Amniotic epithelial cell (primary cell): Measurements from ENCODE around the gene GOLGA8H.
"Not testable (repeated sequence)": the region's sequence is repeated elsewhere in the genome, so short reads cannot be mapped to it uniquely, and the experiment has no call there.

ENCODE experiments used
- DNase-seq: peaks from one replicate; pipeline ENCODE4 v3.0.0-alpha.2; 2010; ENCODE audit warnings: low read depth

The GOLGA8H gene, protein sequence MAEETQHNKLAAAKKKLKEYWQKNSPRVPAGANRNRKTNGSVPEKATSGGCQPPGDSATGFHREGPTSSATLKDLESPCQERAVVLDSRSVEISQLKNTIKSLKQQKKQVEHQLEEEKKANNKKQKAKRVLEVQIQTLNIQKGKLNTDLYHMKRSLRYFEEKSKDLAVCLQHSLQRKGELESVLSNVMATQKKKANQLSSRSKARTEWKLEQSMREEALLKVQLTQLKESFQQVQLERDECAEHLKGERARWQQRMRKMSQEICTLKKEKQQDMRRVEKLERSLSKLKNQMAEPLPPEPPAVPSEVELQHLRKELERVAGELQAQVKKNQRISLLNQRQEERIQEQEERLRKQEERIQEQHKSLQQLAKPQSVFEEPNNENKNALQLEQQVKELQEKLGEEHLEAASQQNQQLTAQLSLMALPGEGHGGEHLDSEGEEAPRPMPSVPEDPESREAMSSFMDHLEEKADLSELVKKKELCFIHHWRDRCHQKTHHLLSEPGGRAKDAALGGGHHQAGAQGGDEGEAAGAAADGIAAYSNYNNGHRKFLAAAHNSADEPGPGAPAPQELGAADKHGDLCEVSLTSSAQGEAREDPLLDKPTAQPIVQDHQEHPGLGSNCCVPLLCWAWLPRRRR

DNA sequence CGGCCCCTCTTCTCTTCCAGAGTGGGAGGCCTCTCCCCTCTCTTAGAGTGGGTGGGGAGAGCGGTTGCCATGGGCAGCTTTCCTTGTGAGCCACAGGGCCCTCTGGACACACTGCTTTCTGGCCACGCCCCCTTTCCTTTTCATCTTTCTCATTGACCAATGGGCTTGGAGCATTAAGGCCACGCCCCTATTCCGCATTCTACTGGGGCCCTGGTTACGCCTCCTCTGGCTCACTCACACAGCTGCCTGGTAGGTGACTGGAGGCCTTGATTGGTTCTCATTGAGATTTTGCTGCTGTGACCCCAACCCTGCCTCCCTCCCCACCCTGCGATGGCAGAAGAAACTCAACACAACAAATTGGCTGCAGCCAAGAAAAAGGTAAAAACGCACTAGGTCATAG lies at the start of gene GOLGA8H:
TSS of gene GOLGA8H (plus strand) at position 233 of the 400 bp plus-strand sequence. CDS start at position 331, 98 bp downstream.
- not testable (repeated sequence) for DNase-seq

DNA sequence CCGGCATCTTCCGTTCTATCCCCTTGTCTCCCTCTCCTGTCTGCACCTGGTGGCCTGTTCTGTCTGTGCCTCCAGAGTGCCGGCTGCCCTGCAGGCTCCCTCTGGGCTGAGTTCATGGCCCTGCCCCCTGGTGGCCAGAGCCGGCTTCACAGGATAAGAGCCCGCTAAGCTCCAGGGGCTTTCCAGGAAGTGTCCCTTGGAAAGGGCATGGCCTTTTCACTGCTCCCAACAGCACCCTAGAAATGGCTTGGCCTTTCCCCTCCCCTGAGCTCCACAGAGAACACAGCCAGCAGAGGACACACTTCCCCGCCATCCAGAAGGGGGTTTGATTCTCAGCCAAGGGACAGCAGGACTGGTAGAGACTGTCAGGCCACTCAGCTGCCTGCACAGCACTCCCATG lies 36.9 kb upstream of the GOLGA8H start:
- DNase-seq, result not testable (repeated sequence)

DNA sequence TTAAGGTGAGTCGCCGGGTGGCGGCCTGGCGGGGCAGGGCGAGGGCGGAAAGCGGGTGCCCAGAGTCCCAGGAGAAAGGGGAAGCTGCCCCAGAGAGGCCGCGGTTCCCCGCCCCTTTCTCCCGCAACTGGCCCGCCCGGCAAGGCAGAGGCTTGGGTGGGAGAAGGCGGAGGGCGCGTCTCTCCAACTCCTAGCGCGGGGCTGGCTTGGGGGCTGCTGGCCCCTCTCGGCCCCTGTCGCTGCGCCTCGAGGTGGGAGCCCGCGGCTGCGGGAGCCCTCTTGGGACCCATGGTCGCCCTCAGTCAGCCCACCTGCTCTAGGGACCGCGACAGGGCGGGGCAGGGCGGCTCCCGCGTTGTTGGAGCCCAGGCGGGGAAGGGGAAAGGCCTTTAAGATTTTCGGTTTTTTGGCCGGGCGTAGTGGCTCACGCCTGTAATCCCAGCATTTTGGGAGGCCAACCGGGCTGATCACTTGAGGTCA lies 30.8 kb upstream of the GOLGA8H start:
- DNase-seq, result not testable (repeated sequence)

DNA sequence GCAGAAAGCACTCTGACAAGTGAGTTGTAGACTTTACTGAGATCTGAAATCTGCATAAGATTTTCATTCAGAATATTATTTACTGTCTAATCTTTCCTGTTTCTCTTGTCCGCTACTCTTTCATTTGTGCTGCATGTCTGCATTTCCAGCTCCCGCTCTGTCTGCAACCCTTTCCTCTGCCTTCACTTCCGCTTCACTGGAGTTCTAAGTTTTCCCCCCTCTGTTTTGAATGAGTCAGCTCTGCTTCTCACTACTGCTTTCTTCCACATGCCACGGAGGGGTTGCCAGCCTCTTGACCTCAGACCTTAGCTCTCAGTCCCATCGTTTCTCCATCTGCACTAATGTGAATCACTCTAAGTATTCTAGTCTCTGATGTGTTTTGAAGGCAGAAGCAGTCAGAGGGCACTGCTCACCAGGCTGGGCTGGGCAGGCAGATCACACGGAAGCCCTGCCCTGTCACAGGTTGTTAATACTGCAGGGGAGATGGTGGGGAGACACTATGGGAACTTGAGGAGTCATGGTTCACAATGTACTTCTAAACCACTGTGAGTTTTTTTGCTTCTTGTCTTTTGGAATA lies 24.3 kb upstream of the GOLGA8H start:
- not testable (repeated sequence) for DNase-seq

DNA sequence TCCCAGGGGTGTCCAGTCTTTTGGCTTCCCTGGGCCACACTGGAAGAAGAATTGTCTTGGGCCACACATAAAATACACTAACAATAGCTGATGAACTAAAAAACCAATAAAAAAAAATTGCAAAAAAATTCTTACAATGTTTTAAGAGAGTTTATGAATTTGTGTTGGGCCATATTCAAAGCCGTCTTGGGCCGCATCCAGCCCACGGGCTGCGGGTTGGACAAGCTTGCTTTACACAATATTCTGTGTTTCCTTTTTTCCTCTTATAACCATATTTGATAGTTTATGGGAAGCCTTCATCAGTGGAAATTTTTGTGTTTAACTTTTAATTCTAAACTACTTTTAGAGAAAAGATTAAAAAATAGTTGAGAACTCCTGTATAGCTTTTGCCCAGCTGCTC lies 23.1 kb upstream of the GOLGA8H start:
- not testable (repeated sequence) for DNase-seq

DNA sequence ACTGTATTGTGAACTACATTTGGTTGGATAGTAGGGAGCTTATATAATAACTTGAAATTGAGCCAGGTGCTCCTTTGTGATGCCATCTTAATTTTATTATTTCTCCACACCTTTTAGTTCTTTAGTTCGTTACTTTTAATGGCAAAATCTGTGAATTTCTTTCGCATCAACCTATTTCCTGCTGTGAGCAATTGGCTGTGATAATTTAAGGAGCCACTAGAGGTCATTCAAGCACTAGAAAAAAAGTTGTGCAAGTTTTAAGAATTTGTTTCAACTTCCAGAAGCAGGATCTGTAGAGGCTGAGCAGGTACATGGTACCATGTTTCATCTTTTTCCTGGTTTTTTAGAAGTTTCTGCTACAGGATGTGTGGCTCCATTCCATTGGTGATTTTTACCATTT lies 4.9 kb upstream of the GOLGA8H start:
- DNase-seq, result not testable (repeated sequence)

DNA sequence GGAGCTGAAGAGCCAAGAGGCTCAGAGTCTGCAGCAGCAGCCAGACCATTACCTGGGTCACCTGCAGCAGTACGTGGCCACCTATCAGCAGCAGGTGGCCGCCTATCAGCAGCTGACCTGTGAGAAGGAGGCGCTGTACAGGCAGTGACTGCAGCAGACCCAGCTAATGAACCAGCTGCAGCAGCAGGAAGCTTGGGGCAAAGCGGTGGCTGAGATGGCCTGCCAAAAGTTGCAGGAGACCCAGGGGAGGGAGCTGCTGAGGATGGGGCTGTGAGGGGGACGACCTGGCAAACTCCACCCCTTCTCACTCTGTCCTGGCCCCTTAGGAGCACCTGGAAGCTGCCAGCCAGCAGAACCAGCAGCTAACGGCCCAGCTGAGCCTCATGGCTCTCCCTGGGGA lies 8.4 kb downstream of the GOLGA8H start:
- not testable (repeated sequence) for DNase-seq

DNA sequence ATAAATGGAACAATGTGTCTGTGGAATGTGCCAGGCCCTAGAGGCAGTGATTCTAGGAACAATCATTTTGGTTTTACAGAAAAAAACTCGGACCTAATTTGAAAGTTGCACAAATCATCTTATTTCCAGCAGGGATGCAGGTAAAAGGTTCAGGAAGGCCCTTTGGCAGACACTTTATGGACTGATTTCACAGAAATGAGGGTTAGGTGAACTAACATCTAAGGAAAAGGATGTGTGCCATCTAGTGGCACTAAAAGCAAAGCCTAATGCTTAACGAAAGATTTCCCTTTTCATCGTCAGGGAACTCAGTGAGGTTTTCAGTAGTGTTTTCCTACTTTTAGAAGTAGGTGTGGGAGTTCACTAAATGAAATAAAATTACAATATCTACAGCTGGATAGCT lies 17.5 kb downstream of the GOLGA8H start:
- DNase-seq, result peak; percentile 21

DNA sequence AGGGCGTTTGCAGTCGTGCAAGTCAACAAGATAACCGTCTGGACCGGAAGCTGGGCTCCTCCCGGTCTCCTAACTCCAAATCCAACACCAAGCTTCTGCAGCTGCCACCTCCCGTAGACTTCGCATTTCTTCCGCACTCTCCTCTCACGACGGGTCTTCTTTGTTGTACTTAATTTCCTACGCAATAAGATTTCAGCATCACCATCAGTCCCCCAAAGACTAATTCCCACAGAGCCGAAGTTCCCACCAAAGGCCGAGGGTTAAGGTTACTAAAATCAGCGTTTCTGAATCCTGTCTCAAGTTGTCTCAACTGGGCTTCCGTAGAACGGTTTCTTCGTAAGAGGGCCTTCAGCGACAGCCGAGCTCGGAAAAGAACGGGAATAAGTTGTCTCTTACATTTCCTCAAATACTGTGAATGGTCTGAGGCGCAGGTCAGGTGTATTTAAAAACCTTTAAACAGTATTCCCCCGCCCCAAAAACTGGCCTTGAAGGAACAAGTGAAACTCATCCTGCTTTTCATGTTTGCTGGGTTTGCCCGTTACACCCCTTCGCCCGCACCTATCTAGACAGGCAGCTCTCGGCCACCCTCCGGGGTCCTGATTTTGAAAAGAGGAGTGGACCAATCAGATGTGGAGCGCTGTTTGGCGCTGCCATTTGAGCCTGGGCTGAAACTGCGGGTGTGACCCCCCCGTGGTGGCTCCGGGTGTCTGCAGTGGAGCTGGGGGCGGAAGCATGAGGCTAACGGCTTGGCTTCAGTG lies 21.8 kb downstream of the GOLGA8H start, which contains the start of gene ARHGAP11B:
TSS of gene ARHGAP11B (plus strand) at position 693 of the 758 bp plus-strand sequence.
- peak; percentile 98 for DNase-seq

DNA sequence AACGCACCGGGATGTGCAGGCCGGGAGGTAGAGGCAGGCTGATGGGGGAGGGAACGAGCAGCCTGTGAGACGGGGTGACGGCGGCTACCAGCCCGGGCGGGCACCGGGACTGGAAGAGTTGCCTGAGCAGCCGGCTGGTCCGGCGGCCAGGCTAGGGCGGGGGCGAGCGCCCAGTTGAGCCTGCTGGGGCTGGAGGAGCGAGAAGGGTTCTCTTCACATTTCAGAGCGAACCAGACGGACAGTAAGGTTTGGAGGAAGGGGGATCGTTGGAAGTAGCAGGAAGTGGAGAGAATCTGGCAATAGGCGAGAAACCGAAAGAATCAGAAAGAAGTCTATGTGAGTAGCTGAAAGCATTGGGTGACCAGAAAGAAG lies 22.4 kb downstream of the GOLGA8H start:
- peak; percentile 12 for DNase-seq

DNA sequence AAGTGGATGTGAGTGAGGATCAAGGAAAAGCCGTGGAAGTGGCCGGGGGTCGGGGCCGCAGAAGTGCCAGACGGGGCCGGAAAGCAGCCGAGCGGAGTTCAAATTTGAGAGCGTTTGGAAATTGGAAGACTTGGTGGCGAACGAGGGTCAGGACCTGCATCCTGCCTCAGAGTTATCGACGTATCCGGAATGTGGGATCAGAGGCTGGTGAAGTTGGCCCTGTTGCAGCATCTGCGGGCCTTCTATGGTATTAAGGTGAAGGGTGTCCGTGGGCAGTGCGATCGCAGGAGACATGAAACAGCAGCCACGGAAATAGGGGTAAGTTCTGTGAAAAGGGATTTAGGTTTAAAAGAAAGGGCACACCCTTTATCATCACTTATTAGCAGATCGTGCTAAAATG lies 22.8 kb downstream of the GOLGA8H start:
- DNase-seq, result not testable (repeated sequence)

DNA sequence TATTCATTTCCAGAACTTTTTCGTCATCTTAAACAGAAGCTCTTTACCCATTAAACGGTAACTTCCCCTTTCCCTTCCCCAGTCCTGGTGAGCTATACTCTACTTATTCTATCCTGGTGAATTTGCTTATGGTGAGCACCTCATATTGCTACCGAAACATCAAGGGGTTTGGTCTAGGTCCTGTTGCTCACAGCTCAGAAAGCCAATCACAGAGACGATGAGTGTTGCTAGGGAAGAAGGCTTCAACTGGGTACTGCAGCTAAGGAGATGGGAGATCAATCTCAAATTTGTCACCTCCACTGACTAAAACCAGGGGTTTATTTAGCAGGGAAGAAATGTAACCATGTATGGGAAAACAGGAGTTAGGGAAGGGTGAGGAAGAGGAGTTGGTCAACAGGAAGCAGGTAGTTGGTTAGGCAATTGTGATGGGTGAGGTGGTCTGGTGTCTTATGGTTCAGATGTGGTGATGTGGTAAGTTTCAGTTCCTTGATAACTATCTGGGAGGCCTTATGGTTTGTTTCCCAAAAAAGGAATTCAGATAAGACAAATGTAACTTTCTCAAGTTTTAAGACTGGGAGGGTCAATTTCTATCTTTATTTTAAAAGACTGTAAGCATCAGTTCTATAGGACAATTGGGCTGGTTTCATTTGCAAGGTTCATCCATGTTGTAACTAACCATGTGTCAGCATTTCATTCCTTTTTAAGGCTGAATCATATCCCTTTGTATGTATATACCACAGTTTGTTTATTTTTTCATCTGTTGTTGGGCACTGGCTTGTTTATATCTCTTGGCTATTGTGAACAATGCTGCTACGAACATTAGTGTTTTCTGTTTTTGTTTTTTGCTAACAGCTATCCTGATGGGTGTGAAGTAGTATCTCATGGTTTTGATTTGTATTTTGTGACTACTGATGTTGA lies 46.4 kb downstream of the GOLGA8H start:
- DNase-seq, result peak; percentile 38

DNA sequence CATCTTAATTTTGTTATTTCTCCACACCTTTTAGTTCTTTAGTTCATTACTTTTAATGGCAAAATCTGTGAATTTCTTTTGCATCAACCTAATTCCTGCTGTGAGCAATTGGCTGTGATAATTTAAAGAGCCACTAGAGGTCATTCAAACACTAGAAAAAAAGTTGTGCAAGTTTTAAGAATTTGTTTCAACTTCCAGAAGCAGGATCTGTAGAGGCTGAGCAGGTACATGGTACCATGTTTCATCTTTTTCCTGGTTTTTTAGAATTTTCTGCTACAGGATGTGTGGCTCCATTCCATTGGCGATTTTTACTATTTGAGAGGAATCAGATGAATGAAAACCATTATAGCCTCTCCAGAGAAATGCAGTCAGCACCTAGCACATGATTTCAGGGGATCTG lies 57.3 kb downstream of the GOLGA8H start:
- peak; percentile 30 for DNase-seq
